HG02973 (cell line): ENCODE measurements around the gene C3orf38.
"Not testable (repeated sequence)": the region's sequence is repeated elsewhere in the genome, so short reads cannot be mapped to it uniquely, and the experiment has no call there.

Source experiments
- ATAC-seq: cut with Tn5 transposase; IDR thresholded peaks from one replicate; pipeline ENCODE4 v1.9.1; 2021; ENCODE audit warnings: moderate library complexity; ENCODE audit not compliant: unreplicated experiment

Gene C3orf38

DNA sequence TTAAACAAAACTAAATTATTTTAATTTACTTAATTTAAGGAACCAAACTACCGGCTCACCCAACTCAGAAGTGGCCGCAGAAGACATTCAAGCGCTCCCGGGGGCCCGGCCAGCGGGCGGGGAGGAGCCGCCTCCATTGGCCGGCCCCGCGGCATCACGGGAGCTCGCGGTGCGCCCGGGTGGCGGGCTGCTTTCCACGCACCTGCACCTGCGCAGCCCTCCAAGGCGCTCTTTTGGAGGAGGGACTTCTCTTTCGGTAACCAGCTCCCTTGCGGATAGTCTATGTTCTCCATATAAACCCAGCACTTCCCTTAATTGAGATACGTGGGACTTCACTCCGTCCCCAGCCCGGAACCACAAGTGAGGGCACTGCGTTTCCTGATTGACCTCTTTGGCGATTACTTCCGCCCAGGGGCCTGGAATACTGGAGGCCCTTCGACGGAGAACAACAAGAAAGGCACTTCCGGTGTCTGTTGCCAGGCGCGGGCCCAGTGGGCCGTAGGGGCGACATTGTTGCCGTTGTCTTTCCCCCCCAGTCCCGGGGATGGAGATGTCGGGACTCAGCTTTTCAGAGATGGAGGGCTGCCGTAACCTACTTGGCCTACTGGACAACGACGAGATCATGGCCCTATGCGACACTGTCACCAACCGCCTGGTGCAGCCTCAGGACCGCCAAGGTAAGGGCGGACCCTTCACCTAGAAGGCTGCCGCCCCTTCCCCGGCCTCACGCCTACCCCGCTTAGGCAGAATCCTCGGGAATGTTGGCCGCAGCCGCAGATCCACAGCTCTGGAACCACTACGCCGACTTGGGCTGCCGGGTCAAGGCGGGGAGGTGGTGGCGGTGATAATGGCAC is at the start of gene C3orf38:
TSS of gene C3orf38 (plus strand) at position 451 of the 854 bp plus-strand sequence. CDS start at position 545, 94 bp downstream.
- ATAC-seq, result peak; percentile 63

DNA sequence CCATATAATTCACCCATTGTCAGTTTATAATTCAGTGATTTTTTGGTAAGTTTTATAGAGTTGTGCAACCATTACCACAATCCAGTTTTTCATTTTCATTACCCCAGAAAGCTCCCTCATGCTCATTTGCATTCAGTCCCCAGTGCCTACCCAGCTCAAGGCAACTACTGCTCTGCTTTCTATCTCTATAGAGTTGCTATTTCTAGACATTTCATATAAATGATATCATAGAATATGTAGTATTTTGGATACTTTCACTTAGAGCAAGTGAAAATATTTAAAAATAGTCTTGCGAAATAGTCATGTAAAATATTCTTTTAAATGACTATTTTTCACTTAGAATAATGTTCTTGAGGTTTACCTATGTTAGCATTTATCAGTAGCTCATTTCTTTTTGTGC is 48.6 kb upstream of the C3orf38 start:
- peak; percentile 72 for ATAC-seq

DNA sequence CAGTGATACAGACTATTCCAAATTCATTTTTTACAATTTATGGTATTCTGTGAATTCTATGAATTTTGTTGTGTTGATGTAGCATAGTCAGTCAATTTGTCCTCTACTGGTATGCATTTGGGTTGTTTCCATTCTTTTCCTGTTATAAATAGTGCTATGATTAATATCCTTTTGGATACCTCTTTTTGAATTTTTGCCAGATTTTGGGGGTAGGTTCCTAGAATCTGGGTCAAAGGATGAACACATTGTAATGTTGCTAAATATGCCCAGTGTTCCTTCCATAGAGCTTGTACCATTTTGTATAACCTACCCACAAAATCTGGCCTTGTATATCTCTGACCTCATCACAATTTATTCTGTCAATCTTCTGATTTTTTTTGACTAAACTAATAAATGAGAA is 44.4 kb upstream of the C3orf38 start:
- ATAC-seq, result no peak

DNA sequence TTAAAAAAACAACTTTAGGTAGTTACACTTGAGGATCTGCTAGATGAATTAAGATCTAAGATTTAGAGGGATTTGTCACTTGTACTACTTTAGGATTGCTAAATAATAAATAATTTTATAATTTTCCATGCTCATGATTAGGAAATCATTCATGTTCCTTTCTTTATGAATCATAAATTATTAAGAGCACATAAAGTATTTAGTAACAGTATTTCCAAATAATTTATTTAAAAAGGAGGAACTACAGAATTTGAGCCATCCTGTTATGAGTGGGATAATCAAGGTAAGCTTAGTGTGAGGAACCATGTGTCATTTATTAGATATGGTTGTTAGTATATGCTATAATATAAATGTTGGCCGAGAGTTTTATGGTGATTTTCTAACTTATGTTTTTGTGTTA is 37.5 kb upstream of the C3orf38 start:
- no peak for ATAC-seq

DNA sequence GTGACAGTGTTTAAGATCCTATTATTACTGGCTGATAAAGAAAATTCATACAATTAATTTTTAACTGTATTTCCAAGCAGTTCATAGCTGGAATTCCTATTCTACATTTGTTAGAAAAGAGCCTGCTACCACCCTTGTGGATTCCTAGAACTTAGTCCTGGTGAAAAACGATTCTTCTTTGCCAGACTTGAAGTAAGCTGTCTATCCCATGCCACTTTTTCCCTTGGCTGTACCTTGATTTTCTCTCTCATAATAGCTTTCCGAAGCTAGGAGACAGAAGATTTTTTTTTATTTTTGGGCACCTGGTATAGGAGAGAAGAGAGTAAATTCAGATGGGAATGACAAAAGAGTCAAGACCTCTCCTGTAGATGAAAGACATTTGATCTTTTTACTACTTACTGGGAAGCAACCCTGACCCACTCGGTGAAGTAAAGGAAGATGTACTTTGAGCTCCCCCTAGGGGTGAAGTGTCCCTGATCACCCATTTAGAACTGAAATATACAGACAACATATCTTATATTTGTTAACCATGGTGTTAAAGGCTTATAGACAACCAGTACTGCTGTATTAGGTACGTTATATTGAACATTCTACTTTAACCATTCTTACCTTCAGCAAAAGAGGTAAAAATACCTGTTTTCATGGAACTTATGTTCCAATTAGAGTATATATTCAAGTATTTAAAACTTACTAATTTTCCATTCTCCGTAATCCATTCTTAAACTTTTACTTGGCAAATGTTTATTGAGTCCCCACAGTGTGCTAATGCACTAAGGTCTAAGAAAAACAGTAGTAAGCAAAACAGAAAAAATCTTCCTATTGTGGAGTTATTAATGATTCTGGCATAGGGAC is 36.2 kb upstream of the C3orf38 start:
- ATAC-seq, result peak; percentile 93

DNA sequence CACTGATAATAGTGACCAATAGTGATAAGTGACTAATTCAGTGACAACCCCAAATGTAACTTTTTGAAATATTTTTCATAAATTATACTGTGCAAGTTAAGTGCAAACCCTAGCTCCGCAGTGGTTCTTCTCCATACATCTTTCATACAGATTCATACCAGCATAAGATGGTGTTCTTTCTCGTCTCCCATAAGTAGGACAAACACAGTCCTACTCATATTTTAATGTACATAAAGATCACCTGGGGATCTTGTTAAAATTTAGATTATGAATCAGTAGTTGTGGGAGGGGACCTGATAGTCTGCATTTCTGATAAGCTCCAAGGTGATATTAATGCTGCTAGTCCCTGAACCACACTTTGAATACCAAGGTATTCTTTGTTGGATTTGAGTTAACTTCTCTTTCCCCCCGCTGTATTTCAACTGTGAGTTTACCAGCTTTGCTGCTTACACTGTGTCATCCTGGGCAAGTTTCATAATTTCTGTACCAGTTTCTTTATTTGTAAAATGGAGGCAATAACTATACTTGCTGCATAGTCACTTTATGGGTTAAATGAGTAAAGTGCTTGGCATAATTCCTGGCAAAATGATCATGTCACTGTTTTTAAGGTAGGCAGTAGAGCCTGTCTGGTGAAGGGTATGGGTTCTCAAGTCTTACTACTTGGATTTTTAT is 34.7 kb upstream of the C3orf38 start:
- no peak for ATAC-seq

DNA sequence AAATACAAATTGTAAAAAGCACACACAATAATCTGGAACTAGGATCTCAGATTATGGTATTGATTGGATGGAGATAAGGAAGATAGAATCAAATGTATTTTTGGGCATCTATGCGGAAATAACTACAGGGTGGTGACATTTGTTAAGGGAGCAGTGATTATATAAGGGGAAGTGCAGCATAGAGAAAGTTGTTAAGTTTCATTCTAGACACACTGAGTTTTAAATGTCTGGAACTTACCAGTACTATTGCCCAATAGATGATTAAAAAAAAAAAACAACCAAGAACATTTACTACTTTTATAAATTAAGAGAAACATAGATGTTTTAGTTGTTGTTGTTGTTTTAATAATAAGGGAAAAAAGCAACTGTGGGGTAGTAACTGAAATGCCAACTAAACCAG is 32.1 kb upstream of the C3orf38 start:
- no peak for ATAC-seq

DNA sequence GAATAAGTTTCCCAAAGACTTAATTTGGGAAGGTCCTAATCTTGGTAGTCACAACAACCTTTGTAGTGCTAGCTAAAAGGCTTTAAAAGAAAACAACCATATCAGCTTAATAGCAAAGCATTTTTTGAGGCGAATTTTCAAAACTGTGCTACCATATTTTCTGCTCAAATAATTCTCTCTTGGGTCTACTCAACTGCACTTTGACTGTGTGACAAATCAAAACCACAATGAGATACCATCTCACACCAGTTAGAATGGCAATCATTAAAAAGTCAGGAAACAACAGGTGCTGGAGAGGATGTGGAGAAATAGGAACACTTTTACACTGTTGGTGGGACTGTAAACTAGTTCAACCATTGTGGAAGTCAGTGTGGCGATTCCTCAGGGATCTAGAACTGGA is 31.2 kb upstream of the C3orf38 start:
- not testable (repeated sequence) for ATAC-seq

DNA sequence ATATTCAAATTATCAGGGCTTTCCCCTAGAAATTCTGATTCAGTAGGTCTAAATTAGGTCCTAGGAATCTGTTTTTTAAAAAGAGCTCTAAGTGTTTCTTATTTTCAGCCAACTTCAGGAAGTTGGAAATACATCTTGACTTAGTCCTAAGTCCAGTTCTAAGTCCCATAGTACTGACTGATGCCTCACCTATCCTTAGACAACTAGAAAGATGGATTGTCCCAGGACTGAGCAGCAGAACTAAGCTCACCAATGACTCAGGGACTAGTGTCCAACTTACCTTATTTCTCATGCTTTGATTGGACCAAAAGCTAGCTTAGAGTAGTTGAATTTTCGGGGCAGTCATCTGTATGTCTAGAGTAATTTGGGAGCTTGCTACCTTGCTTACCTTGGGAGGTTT is 26.2 kb upstream of the C3orf38 start:
- no peak for ATAC-seq

DNA sequence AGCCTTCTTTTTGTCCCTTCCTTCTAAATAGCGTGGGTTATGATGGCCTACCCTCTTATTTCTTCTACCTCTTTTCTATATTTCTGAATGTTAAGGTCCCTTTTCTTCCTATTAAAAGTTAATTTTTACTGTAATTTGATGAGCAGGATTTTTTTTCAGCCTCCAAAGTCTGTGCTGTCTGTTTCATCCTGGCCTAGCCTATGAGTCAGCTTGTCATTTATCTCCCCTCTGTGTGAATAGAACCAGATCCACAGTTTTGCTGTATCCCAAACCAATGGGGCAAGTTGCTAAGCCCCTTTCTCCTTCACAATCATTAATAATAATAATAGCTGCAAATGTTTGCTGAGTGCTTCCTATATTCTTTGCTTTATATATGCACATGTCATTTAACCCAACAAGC is 18.1 kb upstream of the C3orf38 start:
- ATAC-seq, result no peak

DNA sequence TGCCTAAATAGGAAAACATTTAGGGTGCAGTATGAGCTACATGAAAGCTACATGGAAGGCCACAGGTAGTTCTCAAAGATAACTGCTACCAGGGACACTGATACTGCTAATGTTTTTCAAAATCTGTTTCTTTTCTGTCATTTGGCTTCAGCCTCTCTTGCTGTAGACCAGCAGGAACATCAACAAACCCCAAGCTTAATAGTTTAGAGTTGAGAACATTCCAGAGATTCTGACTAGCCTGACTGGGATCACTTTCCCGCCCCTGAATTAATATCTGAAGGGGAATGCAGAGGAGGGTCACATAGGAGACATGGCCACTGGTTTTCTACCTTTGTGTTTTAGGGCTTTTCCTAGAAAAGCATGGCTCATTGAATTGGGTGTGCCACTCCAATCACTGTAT is 16.9 kb upstream of the C3orf38 start:
- no peak for ATAC-seq

DNA sequence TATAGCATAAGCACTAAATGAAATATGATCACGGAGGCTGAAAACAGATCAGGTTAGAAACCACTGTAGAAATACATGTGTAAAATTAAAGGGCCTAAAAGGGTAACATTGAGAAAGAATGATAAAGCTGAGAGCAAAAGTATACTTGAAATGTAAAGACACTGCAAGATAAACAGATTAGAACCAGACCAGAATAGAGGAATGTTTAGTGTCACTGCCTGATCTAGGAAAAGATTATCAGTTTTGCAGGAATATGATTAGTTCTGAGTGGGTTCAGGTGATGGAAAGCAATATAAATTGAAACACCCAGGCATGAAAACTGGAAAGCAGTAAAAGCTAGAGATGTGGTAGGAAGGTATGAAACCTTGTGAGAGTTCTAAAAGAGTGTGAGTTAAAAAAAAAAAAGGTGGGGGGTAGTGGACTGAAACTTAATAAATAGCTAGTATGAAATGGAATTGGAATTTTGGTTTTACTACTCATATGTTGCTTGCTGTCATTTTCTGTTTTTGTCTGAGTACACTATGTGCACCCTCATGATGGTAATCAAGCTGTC is 16.0 kb upstream of the C3orf38 start:
- ATAC-seq, result no peak

DNA sequence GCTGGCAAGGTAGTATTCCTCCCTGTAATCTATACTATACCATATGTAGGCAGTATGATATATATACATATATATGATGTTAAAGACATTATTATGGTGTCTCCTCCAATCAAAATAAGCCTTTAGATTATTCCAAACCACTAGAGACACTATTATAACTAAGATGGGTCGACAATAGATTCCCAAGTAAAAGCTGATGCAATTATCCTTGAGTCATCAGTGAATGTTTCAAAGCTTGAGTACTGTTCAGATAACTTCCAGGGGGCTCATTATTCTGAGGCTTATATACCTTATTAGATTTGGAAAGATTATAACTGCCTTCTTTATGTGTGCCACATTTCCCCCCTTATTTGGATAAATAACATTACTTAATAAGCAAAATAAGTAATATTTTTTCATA is 11.9 kb upstream of the C3orf38 start:
- no peak for ATAC-seq

DNA sequence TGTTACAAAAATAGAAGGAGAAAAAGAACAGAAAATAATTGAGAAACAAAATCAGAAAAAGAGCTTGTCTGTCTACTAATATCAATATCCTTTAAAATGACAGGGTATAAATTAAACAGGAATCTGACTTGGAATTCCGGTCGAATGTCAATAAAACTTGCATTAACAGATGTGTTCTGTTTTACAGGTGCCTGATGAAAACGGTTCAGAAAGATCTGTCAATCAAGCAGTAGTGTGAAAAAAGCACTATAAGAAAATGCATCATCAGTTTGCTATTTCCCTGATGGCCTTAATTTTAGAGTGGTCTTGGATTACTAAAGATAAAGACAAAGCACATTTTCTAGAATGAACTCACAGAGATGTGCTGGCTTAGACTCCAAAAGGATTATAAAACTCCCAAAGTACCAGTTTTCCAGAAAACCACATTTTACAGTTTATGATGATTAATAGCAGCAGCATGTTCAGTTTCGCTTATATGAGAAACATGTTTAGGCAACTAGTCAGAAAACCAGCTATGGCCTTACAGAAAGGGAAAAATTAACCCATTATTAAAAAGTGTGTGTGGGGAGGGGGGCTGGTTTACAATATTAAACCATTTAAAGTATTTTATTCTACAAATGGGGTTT is 8.2 kb upstream of the C3orf38 start:
- ATAC-seq, result peak; percentile 30

DNA sequence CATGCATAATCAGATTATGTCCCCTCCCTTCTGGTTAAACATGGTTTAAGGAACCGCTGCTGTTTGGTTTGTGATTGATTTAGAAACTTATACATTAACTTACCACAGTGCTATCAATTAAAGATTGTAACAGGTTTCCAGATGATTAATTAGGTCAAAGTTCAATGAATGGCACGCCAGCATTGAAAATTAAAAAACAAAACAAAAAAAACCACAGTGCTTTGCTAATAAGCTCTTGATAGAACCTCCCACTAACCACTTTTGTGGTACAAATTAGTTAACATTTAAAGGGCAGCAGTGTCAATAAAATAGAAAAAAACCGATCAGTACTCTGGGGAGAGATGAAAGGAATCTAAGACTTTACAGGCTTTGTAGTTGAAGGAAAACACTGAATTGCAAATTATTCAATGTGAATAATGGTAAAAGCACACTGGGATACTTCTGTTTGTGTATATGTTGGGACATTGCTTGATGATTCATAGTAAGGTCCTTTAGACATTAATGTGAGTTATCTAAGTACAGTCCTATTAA is 7.6 kb upstream of the C3orf38 start:
- peak; percentile 42 for ATAC-seq

DNA sequence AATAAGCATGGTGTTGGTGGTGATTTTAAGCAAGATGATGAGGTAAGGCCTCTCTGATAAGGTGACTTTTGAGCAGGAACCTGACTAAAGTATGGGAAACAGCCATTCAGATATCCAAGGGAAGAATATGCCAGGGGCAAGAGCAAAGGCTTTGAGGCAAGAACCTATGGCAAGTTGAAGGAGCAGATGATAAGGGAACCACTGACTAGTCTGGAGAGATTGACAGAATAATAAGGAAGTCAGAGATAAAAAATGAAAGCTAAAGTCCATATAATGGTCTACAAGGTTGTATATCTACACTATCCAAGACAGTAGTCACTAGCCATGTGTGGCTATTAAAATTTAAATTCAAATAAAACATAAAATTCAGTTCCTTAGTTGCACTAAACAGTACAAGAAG is 2.5 kb upstream of the C3orf38 start:
- ATAC-seq, result no peak

DNA sequence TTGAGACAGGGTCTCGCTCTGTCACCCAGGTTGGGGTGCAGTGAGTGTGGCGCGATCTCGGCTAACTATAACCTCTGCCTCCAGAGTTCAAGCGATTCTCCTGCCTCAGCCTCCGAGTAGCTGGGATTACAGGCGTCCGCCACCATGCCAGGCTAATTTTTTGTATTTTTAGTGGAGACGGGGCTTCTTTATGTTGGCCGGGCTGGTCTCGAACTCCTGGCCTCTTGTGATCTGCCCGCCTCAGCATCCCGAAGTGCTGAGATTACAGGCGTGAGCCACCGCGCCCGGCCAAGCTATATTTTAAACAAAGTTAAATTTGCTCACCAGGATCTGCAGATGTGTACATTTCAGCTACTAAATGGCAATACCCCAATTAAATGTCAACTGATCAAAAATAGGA is 1.1 kb upstream of the C3orf38 start:
- ATAC-seq, result no peak

DNA sequence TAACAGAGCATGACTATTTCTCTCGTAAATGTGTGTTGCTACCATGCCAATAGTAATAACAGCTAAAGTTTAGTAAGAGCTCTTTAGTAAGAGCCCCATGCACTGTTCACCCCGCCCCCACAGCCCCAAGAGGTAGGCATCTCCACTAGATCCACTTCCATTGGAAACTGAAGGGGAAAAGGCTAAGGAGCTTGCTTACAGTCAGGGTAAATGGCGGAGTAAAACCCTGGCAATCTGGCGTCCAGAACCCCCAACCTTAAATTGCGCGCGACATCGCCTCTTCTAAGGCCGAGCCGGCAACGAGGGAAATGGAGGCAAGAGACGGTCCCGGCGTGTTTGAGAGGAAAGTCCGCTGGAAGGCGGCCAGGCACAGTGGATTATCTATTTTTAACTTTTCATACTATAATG is 654 bp upstream of the C3orf38 start:
- peak; percentile 7 for ATAC-seq

DNA sequence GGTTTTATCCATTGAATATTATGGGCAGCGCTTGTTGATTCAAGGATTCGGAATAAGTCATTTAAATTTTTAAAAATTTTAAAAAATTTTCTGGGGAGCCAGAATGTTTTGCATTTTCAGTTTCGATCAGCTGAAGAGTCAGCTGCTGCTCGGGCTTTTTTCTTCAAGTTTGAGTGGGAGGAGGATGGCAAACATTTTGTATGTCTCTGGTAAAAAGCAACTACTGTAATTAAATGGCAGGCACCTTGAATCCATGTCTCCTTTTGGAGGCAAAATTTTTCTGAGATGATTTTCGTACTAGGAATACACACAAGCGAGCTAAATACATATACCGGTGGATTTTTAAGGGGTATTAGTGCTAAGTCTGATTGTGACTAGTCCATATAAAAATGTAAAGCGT is 612 bp downstream of the C3orf38 start:
- peak; percentile 33 for ATAC-seq

DNA sequence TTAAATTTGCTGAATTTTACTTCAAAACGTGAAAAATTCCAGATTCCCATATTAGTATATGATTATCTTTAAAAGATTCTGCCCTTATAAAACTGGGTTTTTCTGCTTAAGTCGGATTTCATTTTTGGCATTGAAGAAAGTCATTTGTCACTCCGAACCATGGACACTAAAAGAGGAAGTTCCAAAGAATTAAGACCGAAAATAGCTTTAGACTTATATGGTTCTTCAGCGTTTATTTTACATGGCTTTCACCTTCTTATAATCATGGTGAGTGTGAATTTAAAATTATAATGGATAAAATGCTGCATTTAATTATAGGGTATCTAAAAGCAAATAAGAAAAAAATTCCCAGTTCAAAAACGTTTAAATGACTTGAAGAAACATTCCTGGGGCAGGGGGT is 1.0 kb downstream of the C3orf38 start:
- ATAC-seq, result no peak
